ENCODE measurements around the gene OR10J4. TPM values are rescaled to one million over a fixed set of nuclear protein-coding genes. Genes with fewer than 3 reads are reported as not detected.

Gene OR10J4
- total and polyA plus RNA-seq, 5 donors from 2014 or later = not detected

DNA sequence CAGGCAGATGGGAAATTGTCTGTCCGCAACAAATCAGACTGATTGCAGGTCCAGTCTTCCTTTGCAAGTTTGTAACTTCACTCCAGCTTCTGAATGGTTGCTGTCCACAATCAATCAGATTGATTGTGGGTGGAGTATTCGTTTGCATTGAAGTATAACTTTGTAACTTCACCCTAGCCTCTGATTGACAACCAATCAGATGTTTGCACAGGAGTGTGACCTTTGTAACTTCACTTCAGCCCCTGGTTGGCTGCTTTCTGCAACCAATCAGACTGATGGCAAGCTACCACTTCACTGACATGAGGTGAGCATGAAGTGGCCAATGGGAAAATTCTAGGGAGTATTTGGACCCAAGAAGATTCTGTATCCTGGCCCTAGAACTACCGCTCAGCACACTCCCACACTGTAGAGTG is 33.2 kb downstream of the OR10J4 start:
- Histone ChIP-seq H3K27me3 (ENCODE audit: control insufficient read depth, insufficient read depth, low read length) (no peaks in the 10 kb centered on the region), H3K36me3 (ENCODE audit: control insufficient read depth, insufficient read depth, low read length) (no peaks in the 10 kb centered on the region), H3K9me3 (ENCODE audit: control insufficient read depth in 2 of 2, low read length in 2 of 2) (peaks cover 0 to 4% of the 10 kb centered on the region in 2 experiments), H3K4me3 (ENCODE audit: low read depth, low read length) (no peak overlapping the region), H3K4me1 (ENCODE audit: control insufficient read depth, insufficient read depth, low read length, poor library complexity, severe bottlenecking) (no peaks in the 10 kb centered on the region), H3K27ac (ENCODE audit: insufficient read depth, low read length, poor library complexity, severe bottlenecking) (no peak overlapping the region)
- no peaks in the 10 kb centered on the region for H3K36me3 Mint-ChIP-seq
- no peak for ATAC-seq (ENCODE audit: low read depth in 2 of 2)
- no peak for DNase-seq
- peaks cover 0 to 19% (median 10%) of the 10 kb centered on the region in 7 donors for H3K9me3 Mint-ChIP-seq
- H3K4me3 Mint-ChIP-seq = no peak overlapping the region
- H3K4me1 Mint-ChIP-seq = no peaks in the 10 kb centered on the region
- H3K27ac Mint-ChIP-seq = no peak overlapping the region
- peaks cover 4% of the 10 kb centered on the region for H3K27me3 Mint-ChIP-seq

DNA sequence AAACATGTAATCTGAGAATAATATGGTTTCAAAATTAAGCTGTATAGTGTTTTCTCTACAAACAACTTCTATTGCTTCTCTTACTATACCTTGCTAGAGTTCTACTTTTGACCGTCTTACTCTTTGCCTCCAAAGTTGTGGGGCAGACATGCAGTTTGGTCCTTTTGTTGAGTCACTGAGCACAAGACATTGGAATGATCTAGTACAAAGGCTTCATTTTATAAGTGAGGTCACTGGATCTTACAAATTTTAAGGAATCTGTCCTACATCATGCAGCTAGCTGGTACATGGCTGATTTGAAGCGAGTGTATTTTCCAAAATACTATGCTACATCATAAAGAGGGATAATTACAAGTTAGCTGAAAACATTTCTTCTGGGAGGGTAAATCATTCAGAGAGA is 36.3 kb downstream of the OR10J4 start:
- Histone ChIP-seq H3K4me3 (ENCODE audit: low read depth, low read length) (no peak overlapping the region), H3K27ac (ENCODE audit: insufficient read depth, low read length, poor library complexity, severe bottlenecking) (no peak overlapping the region), H3K27me3 (ENCODE audit: control insufficient read depth, insufficient read depth, low read length) (no peaks in the 10 kb centered on the region), H3K9me3 (ENCODE audit: control insufficient read depth in 2 of 2, low read length in 2 of 2) (no peaks in the 10 kb centered on the region), H3K4me1 (ENCODE audit: control insufficient read depth, insufficient read depth, low read length, poor library complexity, severe bottlenecking) (no peaks in the 10 kb centered on the region), H3K36me3 (ENCODE audit: control insufficient read depth, insufficient read depth, low read length) (no peaks in the 10 kb centered on the region)
- H3K4me1 Mint-ChIP-seq = no peaks in the 10 kb centered on the region
- no peak overlapping the region for H3K4me3 Mint-ChIP-seq
- H3K36me3 Mint-ChIP-seq = no peaks in the 10 kb centered on the region
- H3K27ac Mint-ChIP-seq = no peak overlapping the region
- H3K9me3 Mint-ChIP-seq = peaks cover 0 to 8% (median 3%) of the 10 kb centered on the region in 7 donors
- H3K27me3 Mint-ChIP-seq = peaks cover 4% of the 10 kb centered on the region
- ATAC-seq (ENCODE audit: low read depth in 2 of 2) (no peak), DNase-seq (no peak)

DNA sequence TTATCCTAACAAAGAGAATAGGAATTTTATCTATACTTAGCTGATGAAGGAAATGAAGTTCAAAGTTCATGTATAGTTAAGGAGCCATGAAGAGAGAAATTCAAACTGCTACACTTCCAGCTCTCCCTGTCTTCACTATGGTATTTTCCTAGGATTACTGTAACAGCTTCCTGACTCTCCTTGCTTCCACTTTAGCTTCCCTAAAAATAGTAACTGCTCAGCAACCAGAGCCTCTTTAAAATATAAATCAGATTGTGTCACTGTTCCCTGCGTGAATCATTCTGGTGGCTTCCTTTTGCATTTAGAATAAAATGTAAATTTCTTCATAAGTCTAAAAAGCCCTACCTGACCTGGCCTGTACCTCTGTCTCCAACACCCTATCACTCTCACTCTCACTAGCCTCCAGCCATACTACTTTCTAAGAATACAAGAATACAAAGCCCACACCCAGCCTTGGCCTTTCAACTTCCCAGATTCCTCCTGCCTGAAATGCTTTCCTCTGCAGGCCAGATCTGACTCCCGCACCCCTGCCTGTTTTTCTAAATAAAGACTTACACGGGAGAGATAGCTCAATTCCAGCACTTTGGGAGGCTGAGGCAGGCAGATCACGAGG is 38.0 kb downstream of the OR10J4 start:
- DNase-seq (no peak), ATAC-seq (ENCODE audit: low read depth in 2 of 2) (no peak)
- Mint-ChIP-seq H3K4me3 (no peak overlapping the region), H3K27me3 (peaks cover 4% of the 10 kb centered on the region), H3K36me3 (no peaks in the 10 kb centered on the region), H3K27ac (no peak overlapping the region), H3K4me1 (no peaks in the 10 kb centered on the region), H3K9me3 (peaks cover 0 to 4% (median 2%) of the 10 kb centered on the region in 7 donors)
- Histone ChIP-seq H3K27me3 (ENCODE audit: control insufficient read depth, insufficient read depth, low read length) (no peaks in the 10 kb centered on the region), H3K36me3 (ENCODE audit: control insufficient read depth, insufficient read depth, low read length) (no peaks in the 10 kb centered on the region), H3K9me3 (ENCODE audit: control insufficient read depth in 2 of 2, low read length in 2 of 2) (no peaks in the 10 kb centered on the region), H3K4me3 (ENCODE audit: low read depth, low read length) (no peak overlapping the region), H3K4me1 (ENCODE audit: control insufficient read depth, insufficient read depth, low read length, poor library complexity, severe bottlenecking) (no peaks in the 10 kb centered on the region), H3K27ac (ENCODE audit: insufficient read depth, low read length, poor library complexity, severe bottlenecking) (no peak overlapping the region)

DNA sequence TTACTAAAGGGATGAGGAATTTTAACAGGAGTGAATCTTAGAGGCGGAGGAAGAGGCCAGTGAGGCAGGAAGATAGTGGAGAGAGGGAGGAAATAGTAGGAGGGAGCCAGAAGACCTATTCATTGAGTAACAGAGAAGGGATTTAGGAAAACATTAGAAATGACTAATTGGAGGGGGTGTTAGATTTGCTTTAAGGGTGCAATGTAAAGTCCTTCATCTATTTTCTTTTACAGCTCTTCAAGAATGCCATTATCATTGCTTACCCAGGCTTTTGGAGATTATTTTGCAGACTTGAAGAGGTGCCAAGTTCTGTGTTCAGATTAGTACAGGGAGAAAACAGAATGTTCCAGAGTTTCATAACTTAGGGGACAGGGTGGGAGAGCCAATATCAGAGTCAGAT is 41.3 kb downstream of the OR10J4 start:
- H3K27me3 ChIP-seq (ENCODE audit: control insufficient read depth, insufficient read depth, low read length) = no peaks in the 10 kb centered on the region
- Mint-ChIP-seq H3K27me3 (peaks cover 3% of the 10 kb centered on the region), H3K4me3 (no peak overlapping the region), H3K27ac (no peak overlapping the region), H3K4me1 (no peaks in the 10 kb centered on the region), H3K9me3 (peaks cover 0 to 7% (median 0%) of the 10 kb centered on the region in 7 donors), H3K36me3 (no peaks in the 10 kb centered on the region)
- H3K4me1 ChIP-seq (ENCODE audit: control insufficient read depth, insufficient read depth, low read length, poor library complexity, severe bottlenecking) = no peaks in the 10 kb centered on the region
- DNase-seq (no peak), ATAC-seq (ENCODE audit: low read depth in 2 of 2) (no peak)
- no peak overlapping the region for H3K27ac ChIP-seq (ENCODE audit: insufficient read depth, low read length, poor library complexity, severe bottlenecking)
- H3K4me3 ChIP-seq (ENCODE audit: low read depth, low read length) = no peak overlapping the region
- no peaks in the 10 kb centered on the region for H3K9me3 ChIP-seq (ENCODE audit: control insufficient read depth in 2 of 2, low read length in 2 of 2)
- no peaks in the 10 kb centered on the region for H3K36me3 ChIP-seq (ENCODE audit: control insufficient read depth, insufficient read depth, low read length)

DNA sequence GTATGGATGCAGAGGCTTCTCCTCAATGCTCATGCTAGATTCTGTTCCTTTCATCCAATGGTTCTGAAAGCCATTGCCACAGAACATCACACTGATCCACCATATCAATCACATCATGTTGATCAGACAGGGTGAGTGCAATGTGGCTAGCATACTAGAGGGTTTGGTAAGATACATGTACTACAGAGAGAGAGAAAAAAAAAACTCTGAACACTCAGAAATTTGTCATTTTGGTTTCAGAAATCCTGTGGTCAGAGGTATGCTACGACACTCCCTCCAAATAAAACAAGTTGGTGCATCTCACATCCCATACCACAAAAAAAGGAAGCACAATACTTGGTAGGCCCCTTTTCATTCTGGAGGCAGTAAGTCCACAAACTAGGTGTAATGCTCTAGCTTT is 42.9 kb downstream of the OR10J4 start:
- Mint-ChIP-seq H3K4me1 (no peaks in the 10 kb centered on the region), H3K36me3 (no peaks in the 10 kb centered on the region), H3K27ac (no peak overlapping the region), H3K27me3 (no peaks in the 10 kb centered on the region), H3K4me3 (no peak overlapping the region), H3K9me3 (peaks cover 0 to 7% (median 0%) of the 10 kb centered on the region in 7 donors)
- no peak for DNase-seq
- H3K4me3 ChIP-seq (ENCODE audit: low read depth, low read length) = no peak overlapping the region
- no peak for ATAC-seq (ENCODE audit: low read depth in 2 of 2)
- no peaks in the 10 kb centered on the region for H3K4me1 ChIP-seq (ENCODE audit: control insufficient read depth, insufficient read depth, low read length, poor library complexity, severe bottlenecking)
- no peak overlapping the region for H3K27ac ChIP-seq (ENCODE audit: insufficient read depth, low read length, poor library complexity, severe bottlenecking)
- H3K9me3 ChIP-seq (ENCODE audit: control insufficient read depth in 2 of 2, low read length in 2 of 2) = no peaks in the 10 kb centered on the region
- no peaks in the 10 kb centered on the region for H3K36me3 ChIP-seq (ENCODE audit: control insufficient read depth, insufficient read depth, low read length)
- H3K27me3 ChIP-seq (ENCODE audit: control insufficient read depth, insufficient read depth, low read length) = no peaks in the 10 kb centered on the region

Other genes starting within 250 kb of the OR10J4 start
- gene ACKR1, start 227.3 kb upstream of the OR10J4 start, total RNA-seq = not detected
- gene ACKR1, start 227.3 kb upstream of the OR10J4 start, polyA plus RNA-seq = not detected
- gene FCER1A, start 129.9 kb upstream of the OR10J4 start, total RNA-seq = 1.5 TPM
- gene FCER1A, start 129.9 kb upstream of the OR10J4 start, polyA plus RNA-seq = not detected
- not detected for gene OR10J1, start 7.5 kb downstream of the OR10J4 start, total RNA-seq
- gene OR10J1, start 7.5 kb downstream of the OR10J4 start, polyA plus RNA-seq = not detected
- not detected for gene OR10J5, start 103.8 kb downstream of the OR10J4 start, total RNA-seq
- gene OR10J5, start 103.8 kb downstream of the OR10J4 start, polyA plus RNA-seq = not detected
- gene APCS, start 155.6 kb downstream of the OR10J4 start, total RNA-seq = not detected
- not detected for gene APCS, start 155.6 kb downstream of the OR10J4 start, polyA plus RNA-seq

Measured in CD4-positive, CD25-positive, alpha-beta regulatory T cell (primary cell).